Stimulated activated CD8-positive, alpha-beta memory T cell treated with anti-CD3 and anti-CD28 coated beads, Interleukin-15, amount 100 ng/mL, for 48 hours (primary cell): ENCODE data around the gene CHFR.
A peak's percentile ranks its signal among the peaks of the same experiment; 100 is the strongest.
"Not testable (repeated sequence)": the region's sequence is repeated elsewhere in the genome, so short reads cannot be mapped to it uniquely, and the experiment has no call there.

Experiments used
- DNase-seq, 2 donors: peaks; one replicate each; pipeline ENCODE4 v3.0.0-alpha.2; 2020; ENCODE audit warnings: low read depth in 2 of 2

CHFR gene

GRCh38 chr12:132887513-132888351 is at the start of gene CHFR:
CHFR (minus strand) TSS chr12:132887605; CDS start chr12:132887328, 277 bp downstream.
- peak; percentile 92 to 96 for DNase-seq

- not testable (repeated sequence) for DNase-seq
These were observed 49.5 kb upstream of the CHFR start for GRCh38 chr12:132936921-132937320.

DNA sequence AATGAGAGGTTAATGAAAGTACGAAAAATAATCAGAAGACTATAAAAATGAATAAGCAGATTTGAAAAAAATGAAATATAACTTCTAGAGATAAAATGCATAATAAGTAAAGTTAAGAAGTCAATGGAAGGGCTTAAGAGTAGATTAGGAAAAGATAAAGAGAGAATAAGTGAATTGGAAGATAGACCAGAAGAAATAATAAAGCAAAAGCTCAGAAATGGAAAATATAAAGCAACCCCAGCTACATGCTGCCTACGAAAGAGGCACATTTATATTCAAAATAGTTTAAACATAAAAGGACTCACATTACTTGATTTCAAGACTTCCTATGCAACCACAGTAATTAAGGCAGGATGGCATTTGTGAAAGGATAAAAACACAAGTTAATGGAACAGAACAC is 48.8 kb upstream of the CHFR start:
- DNase-seq, result no peak

- DNase-seq, result no peak
These were observed 39.0 kb upstream of the CHFR start for GRCh38 chr12:132926415-132926833.

GRCh38 chr12:132925597-132926414 is 38.4 kb upstream of the CHFR start:
- DNase-seq, result no peak

GRCh38 chr12:132924356-132924755 is 37.0 kb upstream of the CHFR start:
- no peak for DNase-seq

DNA sequence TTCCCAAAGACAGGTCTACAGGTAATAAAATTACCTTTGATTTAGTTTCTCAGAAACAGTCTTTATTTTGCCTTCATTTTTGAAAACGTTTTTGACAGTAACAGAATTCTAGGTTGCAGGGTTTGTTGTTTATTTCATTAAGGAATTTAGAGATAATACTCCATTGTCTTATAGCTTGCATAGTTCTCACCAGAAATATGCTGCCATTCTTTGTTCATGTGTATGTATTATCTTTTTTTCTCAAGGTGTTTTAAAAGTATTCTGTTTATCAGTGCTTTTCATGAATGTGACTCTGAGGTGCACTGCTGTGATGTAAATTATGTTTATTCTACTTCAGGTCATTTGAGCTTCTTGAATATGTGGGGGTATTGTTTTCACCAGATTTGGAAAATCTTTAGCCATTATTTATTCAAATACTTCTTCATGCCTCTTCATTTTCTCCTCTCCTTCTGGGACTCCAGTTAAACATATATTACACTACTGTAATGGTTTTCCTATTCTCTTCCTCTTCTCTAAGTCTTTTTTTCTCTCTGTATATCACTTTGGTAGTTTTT is 36.0 kb upstream of the CHFR start:
- DNase-seq, result no peak

- no peak for DNase-seq
These were observed 35.3 kb upstream of the CHFR start for GRCh38 chr12:132922676-132923075.

DNA sequence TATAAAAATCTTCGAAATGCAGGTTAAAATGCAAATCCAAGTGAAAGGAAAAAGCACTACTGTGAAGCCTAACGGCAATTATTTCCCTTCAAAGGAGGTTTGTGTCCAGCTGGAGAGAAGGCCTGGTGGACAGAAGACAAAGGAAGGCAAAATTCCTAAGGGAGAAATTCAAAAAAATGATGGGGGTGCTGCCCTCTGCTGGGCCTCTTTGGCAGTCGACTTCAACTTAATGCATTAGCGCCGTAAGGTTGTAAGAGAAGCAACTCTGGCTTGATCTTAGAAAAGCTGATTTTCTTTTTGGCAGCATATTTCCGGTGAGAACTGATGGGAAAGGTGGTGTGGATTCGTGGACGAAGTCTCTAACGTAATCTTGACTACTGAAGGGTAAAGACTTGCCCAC is 34.3 kb upstream of the CHFR start:
- no peak for DNase-seq

DNA sequence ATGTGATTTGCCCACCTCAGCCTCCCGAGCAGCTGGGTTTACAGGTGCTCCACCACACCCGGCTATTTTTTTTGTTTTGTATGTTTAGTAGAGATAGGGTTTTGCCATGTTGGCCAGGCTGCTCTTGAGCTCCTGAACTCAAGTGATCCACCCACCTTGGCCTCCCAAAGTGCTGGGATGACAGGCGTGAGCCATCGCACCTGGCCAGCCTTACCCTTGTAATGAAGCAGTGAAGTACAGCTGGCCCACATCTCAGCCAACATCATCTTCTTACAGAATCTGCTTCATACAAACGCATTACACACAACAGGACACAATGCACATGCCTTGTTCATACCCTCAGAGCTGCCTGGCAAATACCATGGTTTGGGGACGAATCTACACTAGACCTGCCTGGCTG is 31.3 kb upstream of the CHFR start:
- DNase-seq, result no peak

GRCh38 chr12:132909030-132909368 is 21.6 kb upstream of the CHFR start:
- DNase-seq, result no peak

GRCh38 chr12:132908145-132909029 is 21.0 kb upstream of the CHFR start:
- peak; percentile 96 for DNase-seq

GRCh38 chr12:132907789-132908144 is 20.4 kb upstream of the CHFR start:
- not testable (repeated sequence) for DNase-seq

GRCh38 chr12:132907216-132907615 is 19.8 kb upstream of the CHFR start:
- no peak for DNase-seq

DNA sequence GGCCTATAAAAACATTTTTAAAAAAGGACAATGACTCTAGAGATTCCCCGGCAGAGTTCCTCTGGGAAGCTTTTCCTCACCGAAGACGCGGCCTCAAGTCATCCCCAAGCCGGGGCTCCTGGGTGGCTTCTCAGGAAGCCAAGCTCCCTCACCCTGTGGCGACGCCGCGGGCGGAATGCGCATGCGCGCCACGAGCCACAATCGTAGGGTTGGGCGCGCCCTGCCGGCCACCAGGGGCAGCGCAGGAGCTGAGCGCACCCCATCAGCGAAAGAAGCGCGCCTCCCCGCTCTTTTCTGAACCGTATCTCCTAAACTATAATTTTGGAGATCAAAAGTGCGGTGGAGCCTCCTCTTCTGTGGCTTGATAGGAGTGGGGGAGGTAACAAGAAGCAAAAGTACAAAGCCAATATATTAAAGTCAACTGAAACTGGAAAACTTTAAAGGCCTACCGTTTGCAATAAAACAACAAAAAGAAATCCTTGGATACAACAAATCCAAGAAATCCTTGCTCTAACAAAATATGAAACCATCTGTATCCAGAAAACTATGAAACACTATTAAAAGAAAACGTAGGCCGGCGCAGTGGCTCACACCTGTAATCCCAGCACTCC is 17.4 kb upstream of the CHFR start:
- peak; percentile 83 to 86 for DNase-seq

DNA sequence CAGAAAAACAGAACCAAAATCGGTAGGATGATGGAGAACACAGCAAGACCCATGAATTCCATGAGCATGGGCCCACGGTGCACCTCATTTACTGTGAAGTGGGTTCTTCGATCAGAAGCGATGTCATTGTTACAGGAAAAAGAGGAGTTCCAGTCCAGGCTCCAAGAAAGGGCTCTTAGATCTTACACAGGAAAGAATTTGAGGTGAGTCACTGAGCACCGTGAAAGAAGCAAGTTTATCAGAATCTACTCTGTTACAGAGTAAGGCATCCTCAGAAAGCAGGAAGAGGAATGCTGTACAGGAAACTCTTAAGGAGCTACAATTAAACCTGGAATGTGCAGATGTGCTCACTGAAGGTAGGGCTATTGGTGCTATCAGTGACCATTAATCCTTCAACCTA is 11.6 kb upstream of the CHFR start:
- DNase-seq, result no peak

DNA sequence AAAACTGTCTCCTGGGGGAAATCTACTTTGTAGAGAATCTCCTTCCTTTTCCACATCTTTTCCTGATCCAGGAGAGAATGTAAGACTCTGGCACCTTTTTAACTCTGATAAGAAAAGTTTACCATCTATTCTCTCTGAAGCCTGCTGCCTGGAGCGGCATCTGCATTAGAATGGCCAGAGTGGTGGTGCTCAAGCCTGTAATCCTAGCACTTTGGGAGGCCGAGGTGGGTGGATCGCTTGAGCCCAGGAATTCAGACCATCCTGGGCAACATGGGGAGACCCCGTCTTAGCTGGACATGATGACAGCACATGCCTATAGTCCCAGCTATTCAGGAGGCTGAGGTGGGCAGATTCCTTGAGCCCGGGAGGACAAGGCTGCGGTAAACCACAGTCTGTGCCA is 1.4 kb upstream of the CHFR start:
- no peak for DNase-seq

DNA sequence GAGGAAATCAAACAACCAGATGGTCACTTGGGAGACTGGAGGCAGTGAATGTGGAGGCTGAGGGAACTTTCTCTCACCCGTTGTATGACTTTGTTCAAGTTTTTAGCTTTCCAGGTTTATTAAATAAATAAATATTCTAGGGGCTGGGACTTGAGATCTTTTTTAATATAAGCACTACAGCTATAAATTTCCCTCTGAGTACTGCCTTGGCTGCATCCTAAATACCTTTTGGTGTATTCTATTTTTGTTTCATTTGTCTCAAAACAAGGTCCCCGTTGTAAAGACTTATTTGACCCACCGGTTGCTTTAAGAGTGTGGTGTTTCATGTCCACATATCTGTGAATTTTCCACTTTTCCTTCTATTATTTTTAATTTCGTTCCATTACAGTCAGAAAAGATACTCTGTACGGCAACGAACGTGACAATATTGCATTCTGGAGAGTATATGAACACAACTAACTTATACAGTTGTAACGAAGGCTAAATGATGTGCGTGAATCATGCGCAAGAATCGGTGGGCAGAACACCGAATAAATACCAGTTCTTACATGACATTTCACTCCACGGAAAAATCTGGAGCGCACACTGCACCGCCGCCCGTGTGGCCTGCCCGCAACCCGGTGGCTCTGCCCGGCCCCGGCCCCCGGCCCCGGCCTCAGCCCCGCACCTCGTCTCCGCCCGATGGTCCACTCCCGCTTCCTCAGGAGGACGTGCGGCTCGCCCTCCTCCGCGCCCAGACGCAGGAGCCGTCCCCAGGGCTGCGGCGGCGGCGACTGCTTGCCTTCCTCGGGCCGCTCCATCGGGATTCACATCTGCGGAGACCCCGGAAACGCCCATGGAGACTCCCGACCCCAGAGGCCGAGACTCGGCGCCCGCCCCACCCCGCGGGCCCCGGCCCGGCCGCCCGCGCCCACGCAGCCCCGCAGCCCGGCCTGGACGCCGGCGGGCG is 602 bp downstream of the CHFR start:
- no peak for DNase-seq

DNA sequence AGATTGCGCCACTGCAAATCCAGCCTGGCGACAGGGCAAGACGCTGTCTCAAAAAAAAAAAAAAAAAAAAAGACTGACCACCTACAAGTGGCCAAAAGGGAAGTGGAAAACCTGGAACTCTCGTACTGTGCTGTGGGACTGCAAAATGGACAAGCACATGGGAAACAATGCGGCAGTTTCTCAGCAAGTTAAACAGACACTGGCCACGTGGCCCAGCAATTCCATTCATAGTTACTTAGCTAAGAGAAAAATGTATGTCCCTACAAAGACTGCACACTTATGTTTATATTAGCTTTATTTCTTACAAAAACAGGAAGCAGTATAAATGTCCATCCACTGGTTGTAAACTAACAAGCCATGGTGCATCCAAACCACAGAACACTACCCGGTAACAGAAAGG is 5.6 kb downstream of the CHFR start:
- no peak for DNase-seq

DNA sequence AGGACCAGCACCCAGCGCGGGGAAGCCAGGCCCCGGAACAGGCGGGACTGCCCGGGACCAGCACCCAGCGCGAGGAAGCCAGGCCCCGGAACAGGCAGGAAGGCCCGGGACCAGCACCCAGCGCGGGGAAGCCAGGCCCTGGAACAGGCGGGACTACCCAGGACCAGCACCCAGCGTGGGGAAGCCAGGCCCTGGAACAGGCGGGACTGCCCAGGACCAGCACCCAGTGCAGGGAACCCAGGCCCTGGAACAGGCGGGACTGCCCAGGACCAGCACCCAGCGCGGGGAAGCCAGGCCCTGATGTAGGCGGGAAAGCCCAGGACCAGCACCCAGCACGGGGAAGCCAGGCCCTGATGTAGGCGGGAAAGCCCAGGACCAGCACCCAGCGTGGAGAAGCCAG is 12.8 kb downstream of the CHFR start:
- DNase-seq, result not testable (repeated sequence)
